ENCODE measurements around the gene NEK8.
A peak's percentile ranks its signal among the peaks of the same experiment; 100 is the strongest.

The NEK8 gene

DNA sequence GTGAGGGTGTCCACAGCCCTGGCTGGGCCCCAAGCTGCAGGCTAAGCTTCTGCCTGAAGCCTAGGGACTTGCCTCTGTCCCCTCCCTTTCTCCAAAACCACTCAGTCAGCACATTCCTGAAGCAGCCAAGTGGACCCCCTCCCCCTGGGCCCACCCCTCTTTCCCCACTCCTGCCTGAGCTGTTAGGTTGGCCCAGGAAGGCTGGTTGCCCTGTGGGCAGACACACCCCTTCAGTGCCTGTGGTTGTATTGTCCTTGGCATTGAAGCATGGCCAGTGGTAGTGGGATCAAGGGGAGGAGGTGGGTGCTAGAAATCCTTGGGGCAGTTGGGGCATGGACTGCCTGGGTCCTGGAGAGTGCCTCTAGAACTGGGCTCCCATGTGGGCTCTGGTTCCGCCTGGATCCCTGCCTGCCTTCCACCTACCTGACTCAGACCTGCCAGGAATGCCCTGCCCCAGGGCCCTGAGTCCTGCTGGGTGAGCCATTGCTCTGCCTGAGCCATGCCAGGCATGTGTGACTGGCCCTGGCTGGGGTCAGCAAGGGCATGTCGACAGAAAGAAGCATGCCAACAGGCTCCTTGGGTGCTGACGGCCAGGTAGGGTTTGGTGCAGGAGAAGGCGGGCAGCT, 17.3 kb downstream of the NEK8 start:
- Histone ChIP-seq H3K9ac (ENCODE audit: low read length) (no peak overlapping the region), H3K4me3 (ENCODE audit: low read length) (peak overlapping the region; percentile 84), H3K36me3 (ENCODE audit: control insufficient read depth, insufficient read depth, low read length) (peaks cover 25% of the 10 kb centered on the region), H3K27me3 (ENCODE audit: control insufficient read depth, insufficient read depth, low read length) (no peaks in the 10 kb centered on the region), H3K27ac (ENCODE audit: low read depth, low read length) (peak overlapping the region; percentile 15), H3K4me1 (ENCODE audit: control insufficient read depth, insufficient read depth, low read length) (peaks cover 13% of the 10 kb centered on the region)

DNA sequence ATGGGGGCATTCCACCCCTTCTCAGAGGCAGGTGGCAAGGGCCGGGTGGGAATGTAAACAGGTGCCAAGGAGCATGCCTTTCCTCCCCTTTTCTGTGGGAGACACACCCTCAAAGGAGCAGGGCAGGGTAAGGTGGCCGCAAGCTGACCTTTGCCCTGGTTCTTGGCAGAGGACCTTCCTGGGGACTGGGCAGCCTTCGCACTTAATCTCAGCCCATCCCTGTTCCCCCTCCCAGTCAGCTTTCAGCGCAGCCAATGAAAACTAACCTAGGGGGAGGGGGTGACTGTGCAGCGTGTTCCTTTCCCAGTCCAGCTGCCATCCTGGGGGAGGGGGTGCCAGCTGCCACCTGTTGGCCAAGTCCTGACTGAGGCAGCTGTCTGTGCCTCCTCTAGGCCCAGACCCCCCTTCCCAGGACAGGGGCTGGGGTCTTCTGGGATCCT, 18.0 kb downstream of the NEK8 start:
- Histone ChIP-seq H3K36me3 (ENCODE audit: control insufficient read depth, insufficient read depth, low read length) (peaks cover 25% of the 10 kb centered on the region), H3K27me3 (ENCODE audit: control insufficient read depth, insufficient read depth, low read length) (no peaks in the 10 kb centered on the region), H3K4me3 (ENCODE audit: low read length) (peak overlapping the region; percentile 84), H3K4me1 (ENCODE audit: control insufficient read depth, insufficient read depth, low read length) (peaks cover 13% of the 10 kb centered on the region), H3K9ac (ENCODE audit: low read length) (no peak overlapping the region), H3K27ac (ENCODE audit: low read depth, low read length) (peak overlapping the region; percentile 15)

DNA sequence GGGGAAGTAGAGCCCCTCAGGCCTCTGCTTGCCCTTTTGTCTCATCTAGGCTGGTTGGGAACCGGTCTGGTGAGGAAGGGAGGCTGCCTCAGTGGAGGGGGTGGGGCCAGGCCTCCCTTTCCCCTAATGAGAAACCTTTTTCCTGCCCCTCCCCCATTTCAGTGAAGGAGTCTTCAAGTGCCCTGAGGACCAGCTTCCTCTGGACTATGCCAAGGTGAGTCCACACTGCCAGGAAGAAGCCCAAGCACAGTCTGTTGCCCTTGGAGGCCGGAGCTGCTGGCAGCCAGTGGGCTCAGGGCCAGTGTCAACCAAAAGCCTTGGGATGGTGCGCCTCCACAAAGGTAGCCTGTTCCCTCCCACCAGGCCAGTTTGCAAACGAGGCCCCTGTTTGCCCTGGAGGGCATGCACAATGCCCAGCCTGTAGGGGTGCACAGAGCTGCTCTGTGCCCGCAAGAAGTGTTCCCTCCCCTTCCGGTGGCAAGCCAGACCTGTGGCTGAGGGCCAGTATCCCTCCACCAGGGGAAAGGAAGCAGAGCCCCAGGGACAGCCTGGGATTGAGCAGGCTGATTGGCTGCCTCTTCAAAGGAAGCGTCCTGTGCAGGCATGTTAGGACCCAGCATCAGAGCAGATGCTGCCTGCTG, 18.6 kb downstream of the NEK8 start:
- Histone ChIP-seq H3K9ac (ENCODE audit: low read length) (no peak overlapping the region), H3K4me3 (ENCODE audit: low read length) (peak overlapping the region; percentile 34), H3K4me1 (ENCODE audit: control insufficient read depth, insufficient read depth, low read length) (peaks cover 13% of the 10 kb centered on the region)

GRCh38 chr17:28747801-28748750, 19.5 kb downstream of the NEK8 start:
- Histone ChIP-seq H3K4me1 (ENCODE audit: control insufficient read depth, insufficient read depth, low read length) (peaks cover 12% of the 10 kb centered on the region), H3K9ac (ENCODE audit: low read length) (no peak overlapping the region), H3K4me3 (ENCODE audit: low read length) (no peak overlapping the region), H3K36me3 (ENCODE audit: control insufficient read depth, insufficient read depth, low read length) (peaks cover 29% of the 10 kb centered on the region), H3K27me3 (ENCODE audit: control insufficient read depth, insufficient read depth, low read length) (no peaks in the 10 kb centered on the region), H3K27ac (ENCODE audit: low read depth, low read length) (no peak overlapping the region)

More for the DNA sequence above, 18.6 kb downstream of the NEK8 start:
- no peak overlapping the region for H3K27ac ChIP-seq (ENCODE audit: low read depth, low read length)
- peaks cover 25% of the 10 kb centered on the region for H3K36me3 ChIP-seq (ENCODE audit: control insufficient read depth, insufficient read depth, low read length)
- no peaks in the 10 kb centered on the region for H3K27me3 ChIP-seq (ENCODE audit: control insufficient read depth, insufficient read depth, low read length)

DNA sequence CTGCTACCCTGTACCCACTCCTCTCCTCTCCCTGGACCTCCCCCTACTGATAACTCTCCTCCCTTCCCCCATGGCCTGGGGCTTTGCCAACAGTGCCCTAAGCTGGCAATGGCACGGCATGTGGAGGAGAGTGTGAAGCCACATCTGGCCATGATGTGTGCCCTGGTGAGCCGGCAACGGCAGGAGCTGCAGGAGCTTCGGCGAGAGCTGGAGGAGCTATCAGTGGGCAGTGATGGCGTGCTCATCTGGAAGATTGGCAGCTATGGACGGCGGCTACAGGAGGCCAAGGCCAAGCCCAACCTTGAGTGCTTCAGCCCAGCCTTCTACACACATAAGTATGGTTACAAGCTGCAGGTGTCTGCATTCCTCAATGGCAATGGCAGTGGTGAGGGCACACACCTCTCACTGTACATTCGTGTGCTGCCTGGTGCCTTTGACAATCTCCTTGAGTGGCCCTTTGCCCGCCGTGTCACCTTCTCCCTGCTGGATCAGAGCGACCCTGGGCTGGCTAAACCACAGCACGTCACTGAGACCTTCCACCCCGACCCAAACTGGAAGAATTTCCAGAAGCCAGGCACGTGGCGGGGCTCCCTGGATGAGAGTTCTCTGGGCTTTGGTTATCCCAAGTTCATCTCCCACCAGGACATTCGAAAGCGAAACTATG, 20.4 kb downstream of the NEK8 start:
- Histone ChIP-seq H3K4me1 (ENCODE audit: control insufficient read depth, insufficient read depth, low read length) (peaks cover 8% of the 10 kb centered on the region), H3K36me3 (ENCODE audit: control insufficient read depth, insufficient read depth, low read length) (peaks cover 29% of the 10 kb centered on the region), H3K27ac (ENCODE audit: low read depth, low read length) (no peak overlapping the region), H3K4me3 (ENCODE audit: low read length) (no peak overlapping the region), H3K9ac (ENCODE audit: low read length) (no peak overlapping the region), H3K27me3 (ENCODE audit: control insufficient read depth, insufficient read depth, low read length) (no peaks in the 10 kb centered on the region)

DNA sequence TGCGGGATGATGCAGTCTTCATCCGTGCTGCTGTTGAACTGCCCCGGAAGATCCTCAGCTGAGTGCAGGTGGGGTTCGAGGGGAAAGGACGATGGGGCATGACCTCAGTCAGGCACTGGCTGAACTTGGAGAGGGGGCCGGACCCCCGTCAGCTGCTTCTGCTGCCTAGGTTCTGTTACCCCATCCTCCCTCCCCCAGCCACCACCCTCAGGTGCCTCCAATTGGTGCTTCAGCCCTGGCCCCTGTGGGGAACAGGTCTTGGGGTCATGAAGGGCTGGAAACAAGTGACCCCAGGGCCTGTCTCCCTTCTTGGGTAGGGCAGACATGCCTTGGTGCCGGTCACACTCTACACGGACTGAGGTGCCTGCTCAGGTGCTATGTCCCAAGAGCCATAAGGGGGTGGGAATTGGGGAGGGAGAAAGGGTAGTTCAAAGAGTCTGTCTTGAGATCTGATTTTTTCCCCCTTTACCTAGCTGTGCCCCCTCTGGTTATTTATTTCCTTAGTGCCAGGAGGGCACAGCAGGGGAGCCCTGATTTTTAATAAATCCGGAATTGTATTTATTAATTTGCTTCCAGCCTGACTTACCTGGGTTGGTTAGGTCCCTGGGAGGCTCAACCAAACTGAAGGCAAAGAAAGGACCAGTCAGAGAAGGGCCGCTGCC, 21.1 kb downstream of the NEK8 start:
- Histone ChIP-seq H3K9ac (ENCODE audit: low read length) (no peak overlapping the region), H3K27me3 (ENCODE audit: control insufficient read depth, insufficient read depth, low read length) (no peaks in the 10 kb centered on the region), H3K4me1 (ENCODE audit: control insufficient read depth, insufficient read depth, low read length) (peaks cover 4% of the 10 kb centered on the region), H3K36me3 (ENCODE audit: control insufficient read depth, insufficient read depth, low read length) (peaks cover 29% of the 10 kb centered on the region), H3K4me3 (ENCODE audit: low read length) (no peak overlapping the region), H3K27ac (ENCODE audit: low read depth, low read length) (no peak overlapping the region)

GRCh38 chr17:28750178-28751047, 21.8 kb downstream of the NEK8 start:
- no peak overlapping the region for H3K27ac ChIP-seq (ENCODE audit: low read depth, low read length)
- no peak overlapping the region for H3K4me3 ChIP-seq (ENCODE audit: low read length)
- no peaks in the 10 kb centered on the region for H3K27me3 ChIP-seq (ENCODE audit: control insufficient read depth, insufficient read depth, low read length)
- H3K36me3 ChIP-seq (ENCODE audit: control insufficient read depth, insufficient read depth, low read length) = peaks cover 29% of the 10 kb centered on the region
- H3K4me1 ChIP-seq (ENCODE audit: control insufficient read depth, insufficient read depth, low read length) = peaks cover 2% of the 10 kb centered on the region
- no peak overlapping the region for H3K9ac ChIP-seq (ENCODE audit: low read length)

DNA sequence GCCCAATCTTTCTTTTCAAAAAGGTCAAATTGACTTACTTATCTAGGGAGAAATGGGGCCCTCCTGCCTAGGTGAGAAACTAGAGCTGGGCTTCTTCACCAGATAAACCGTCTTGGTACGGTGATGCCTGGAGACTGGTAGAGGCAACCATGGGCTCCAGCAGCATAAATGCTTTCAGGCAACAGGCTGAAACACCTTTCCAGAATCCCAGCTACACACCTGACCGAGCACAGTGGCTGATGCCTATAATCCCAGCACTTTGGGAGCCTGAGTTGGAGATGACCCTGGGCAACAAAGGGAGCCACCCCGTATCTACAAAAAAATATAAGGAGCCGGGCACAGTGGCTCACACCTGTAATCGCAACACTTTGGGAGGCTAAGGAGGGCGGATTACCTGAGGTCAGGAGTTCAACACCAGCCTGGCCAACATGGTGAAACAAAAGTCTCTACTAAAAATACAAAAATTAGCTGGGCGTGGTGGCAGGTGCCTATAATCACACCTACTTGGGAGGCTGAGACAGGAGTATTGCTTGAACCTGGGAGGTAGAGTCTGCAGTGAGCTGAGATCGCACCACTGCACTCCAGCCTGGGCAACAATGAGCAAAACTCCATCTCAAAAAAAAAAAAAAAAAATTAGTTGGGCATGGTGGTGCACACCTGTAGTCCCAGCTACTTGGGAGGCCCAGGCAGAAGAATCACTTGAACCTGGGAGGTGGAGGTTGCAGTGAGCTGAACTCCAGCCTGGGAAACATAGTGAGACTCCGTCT, 23.2 kb downstream of the NEK8 start:
- Histone ChIP-seq H3K27ac (ENCODE audit: low read depth, low read length) (no peak overlapping the region), H3K27me3 (ENCODE audit: control insufficient read depth, insufficient read depth, low read length) (no peaks in the 10 kb centered on the region), H3K4me3 (ENCODE audit: low read length) (no peak overlapping the region), H3K36me3 (ENCODE audit: control insufficient read depth, insufficient read depth, low read length) (peaks cover 29% of the 10 kb centered on the region), H3K9ac (ENCODE audit: low read length) (no peak overlapping the region), H3K4me1 (ENCODE audit: control insufficient read depth, insufficient read depth, low read length) (no peaks in the 10 kb centered on the region)

DNA sequence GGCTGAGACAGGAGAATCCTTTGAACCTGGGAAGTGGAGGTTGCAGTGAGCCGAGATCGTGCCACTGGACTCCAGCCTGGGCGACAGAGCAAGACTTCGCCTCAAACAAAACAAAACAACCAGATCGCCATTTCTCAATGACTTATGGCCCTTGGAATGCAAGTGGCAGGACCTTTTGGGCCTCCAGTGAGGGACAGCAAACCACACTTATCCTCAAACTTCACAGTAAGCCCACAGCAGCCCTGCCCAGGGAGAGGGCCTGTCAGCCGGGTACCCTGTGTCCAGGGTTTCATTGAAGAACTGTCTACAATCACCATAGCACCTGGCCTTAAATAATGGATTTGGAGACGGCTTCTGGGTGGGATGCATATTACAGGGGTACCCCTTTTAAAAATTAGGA, 26.9 kb downstream of the NEK8 start:
- no peak overlapping the region for H3K9ac ChIP-seq (ENCODE audit: low read length)
- H3K4me3 ChIP-seq (ENCODE audit: low read length) = no peak overlapping the region
- H3K27ac ChIP-seq (ENCODE audit: low read depth, low read length) = no peak overlapping the region
- H3K4me1 ChIP-seq (ENCODE audit: control insufficient read depth, insufficient read depth, low read length) = no peaks in the 10 kb centered on the region
- peaks cover 25% of the 10 kb centered on the region for H3K36me3 ChIP-seq (ENCODE audit: control insufficient read depth, insufficient read depth, low read length)
- H3K27me3 ChIP-seq (ENCODE audit: control insufficient read depth, insufficient read depth, low read length) = no peaks in the 10 kb centered on the region

DNA sequence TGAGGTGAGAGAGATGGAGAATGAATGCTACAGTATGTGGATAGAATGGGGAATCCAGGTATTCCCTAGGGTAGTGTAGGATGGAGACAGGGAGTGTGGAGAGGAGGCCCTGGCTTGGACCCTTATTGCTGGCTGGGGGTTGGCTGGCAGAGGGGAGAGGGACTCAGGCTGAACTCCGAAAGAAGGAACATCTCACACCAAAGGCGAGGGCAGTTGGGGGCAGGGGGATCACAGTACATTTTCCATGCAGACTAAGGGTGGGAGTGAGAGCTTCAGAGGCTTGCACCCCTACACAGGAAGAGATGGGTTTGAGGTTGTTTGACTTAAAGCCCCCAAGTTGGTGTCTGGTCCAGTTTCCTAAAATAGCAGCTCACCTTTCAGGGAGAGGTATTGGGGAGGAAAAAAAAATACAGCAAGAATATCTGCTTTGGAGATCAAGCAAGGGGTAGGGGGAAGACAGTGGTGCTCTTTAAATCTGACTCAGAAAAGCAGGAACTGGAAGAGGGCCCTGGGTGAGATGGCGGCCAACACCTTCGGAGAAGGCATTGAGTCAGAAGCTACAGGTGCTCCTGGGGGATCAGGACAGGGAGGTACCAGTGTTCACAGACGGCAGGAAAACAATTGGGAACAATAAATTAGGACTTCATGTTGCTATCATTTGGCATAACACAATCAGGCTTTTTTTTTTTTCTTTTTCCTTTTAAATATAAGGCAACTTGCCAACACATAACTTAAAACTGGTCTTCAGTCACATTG, 27.6 kb downstream of the NEK8 start:
- peaks cover 23% of the 10 kb centered on the region for H3K36me3 ChIP-seq (ENCODE audit: control insufficient read depth, insufficient read depth, low read length)
- no peaks in the 10 kb centered on the region for H3K27me3 ChIP-seq (ENCODE audit: control insufficient read depth, insufficient read depth, low read length)
- H3K27ac ChIP-seq (ENCODE audit: low read depth, low read length) = no peak overlapping the region
- no peak overlapping the region for H3K4me3 ChIP-seq (ENCODE audit: low read length)
- H3K9ac ChIP-seq (ENCODE audit: low read length) = no peak overlapping the region
- H3K4me1 ChIP-seq (ENCODE audit: control insufficient read depth, insufficient read depth, low read length) = no peaks in the 10 kb centered on the region
